ENCODE data around the gene CHRNA3. TPM values are rescaled to one million over a fixed set of nuclear protein-coding genes. Genes with fewer than 3 reads are reported as not detected.

CHRNA3 gene
- 0.20 to 1.3 TPM (median 0.69 TPM) in 5 replicates for total RNA-seq (2022; extraction: Qiagen RNA extraction; ENCODE audit: low read depth)

DNA sequence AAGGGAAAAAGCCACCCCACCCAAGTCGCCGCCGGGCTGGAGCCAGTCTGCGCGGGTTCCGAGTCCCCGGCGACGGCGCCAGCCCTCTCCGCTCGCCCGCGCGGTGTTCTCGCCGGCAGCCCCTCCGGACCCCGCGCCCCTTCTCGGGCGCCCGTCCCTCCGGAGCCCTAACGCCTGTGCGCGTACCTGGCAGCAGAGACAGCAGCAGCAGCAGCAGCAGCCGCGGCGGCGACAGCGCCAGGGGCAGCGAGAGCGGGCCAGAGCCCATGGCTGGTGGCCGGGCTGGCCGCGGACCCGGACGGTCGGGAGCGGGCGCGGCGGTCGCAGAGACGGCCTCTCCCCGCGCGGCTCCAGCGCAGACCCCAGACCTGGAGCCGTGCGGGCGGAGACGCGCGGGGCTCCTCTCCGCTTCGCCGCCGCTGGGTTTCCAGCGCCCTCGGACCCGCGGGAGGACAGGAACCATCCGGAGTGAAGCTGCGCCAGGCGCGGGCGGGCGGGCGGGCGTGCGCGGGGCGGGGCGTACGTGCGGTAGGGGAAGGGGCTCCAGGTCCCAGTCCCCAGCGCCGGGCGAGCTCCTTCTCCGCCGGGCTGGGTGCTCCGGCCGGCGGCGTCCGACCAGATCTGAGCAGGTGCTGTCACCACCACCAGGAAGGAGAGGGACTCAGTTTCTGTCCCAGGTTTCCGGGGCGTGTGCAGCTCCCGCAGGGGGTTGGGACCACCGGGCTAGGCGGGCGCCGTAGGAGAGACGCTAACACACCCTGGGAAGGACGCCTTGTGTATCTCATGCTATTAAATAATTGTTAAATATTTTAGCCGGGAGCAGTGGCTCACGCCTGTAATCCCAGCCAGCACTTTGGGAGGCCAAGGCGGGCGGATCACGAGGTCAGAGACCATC lies at the start of gene CHRNA3:
TSS of gene CHRNA3 (minus strand) at position 470 of the 895 bp plus-strand sequence. CDS start at position 268, 202 bp downstream.

DNA sequence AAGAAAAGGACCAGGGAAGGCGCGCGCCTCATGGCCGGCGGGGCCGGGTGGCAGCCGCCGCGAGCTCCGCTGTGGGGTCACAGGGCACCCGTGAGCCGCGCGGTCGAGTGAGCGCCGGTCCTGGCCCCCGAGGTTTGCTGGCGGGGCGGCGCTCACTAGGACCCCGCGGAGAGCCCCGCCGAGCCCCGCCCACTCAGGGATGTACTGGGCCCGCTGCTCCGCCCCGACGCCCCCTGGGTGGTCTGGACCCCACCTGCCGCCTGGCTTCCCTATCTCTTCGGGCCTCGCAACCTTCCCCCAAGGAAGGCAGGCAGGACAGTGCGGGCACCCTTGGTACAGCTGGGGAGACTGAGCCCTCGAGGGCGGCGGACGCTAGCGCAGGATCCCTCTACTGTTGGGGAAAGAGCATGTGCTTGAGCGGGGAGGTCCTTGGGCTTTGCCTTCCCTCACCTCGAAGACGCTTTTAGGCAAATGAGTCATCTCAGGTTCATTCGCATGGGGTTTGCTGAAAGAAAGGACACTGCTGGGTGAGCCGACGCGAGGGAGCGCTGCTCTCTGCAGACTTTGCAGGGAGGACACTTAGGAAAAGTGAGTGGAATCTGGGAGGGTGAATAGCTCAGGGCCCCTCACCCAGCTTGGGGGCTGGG lies 20.4 kb upstream of the CHRNA3 start, which contains the start of gene CHRNB4:
TSS of gene CHRNB4 (minus strand) at position 109 of the 647 bp plus-strand sequence. CDS start at position 32, 77 bp downstream.

DNA sequence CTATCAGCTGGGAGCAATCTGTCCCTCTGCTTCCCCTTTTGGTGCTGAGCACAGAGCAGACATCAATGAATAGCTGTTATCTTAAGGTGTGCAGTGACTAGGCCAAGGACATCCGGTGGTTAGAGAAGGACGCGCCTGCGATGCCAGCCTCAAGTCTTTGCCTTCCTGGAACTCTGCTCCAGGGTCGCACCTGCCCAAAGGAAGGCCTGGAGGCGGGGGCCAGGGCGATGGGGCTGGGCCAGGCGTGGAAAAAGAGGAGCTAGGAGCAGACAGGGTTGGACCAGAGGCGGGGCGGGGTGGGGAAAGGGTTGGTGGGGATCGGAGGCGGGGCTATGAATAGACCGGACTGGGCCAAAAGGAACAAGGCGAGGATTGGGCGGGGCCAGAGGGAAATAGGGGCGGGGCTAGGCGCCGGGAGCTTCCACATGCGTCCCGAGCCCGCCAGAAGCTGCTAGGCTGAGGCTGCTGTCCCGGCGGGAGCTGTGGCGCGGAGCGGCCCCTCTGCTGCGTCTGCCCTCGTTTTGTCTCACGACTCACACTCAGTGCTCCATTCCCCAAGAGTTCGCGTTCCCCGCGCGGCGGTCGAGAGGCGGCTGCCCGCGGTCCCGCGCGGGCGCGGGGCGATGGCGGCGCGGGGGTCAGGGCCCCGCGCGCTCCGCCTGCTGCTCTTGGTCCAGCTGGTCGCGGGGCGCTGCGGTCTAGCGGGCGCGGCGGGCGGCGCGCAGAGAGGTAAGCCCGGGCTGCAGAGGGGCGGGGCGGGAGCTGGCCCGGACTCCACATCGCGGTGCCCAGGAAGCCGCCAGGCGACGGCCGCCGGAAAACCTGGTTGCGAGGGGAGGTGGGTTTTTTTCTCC lies 55.5 kb downstream of the CHRNA3 start, which contains the start of gene CHRNA5:
TSS of gene CHRNA5 (plus strand) at position 424 of the 854 bp plus-strand sequence. CDS start at position 624, 200 bp downstream.

Other genes with a start within 250 kb of the CHRNA3 start
- gene IREB2, start 182.8 kb downstream of the CHRNA3 start, total RNA-seq (2022; extraction: Qiagen RNA extraction; ENCODE audit: low read depth) = 25.9 to 53.4 TPM (median 43.9 TPM) in 5 replicates
- gene HYKK, start 113.4 kb downstream of the CHRNA3 start, total RNA-seq (2022; extraction: Qiagen RNA extraction; ENCODE audit: low read depth) = 5.5 to 7.4 TPM (median 6.3 TPM) in 5 replicates
- gene PSMA4, start 80.6 kb downstream of the CHRNA3 start, total RNA-seq (2022; extraction: Qiagen RNA extraction; ENCODE audit: low read depth) = 357 to 577 TPM (median 387 TPM) in 5 replicates
- gene CHRNA5, start 55.5 kb downstream of the CHRNA3 start, total RNA-seq (2022; extraction: Qiagen RNA extraction; ENCODE audit: low read depth) = 24.3 to 36.9 TPM (median 32.6 TPM) in 5 replicates
- gene CHRNB4, start 20.2 kb upstream of the CHRNA3 start, total RNA-seq (2022; extraction: Qiagen RNA extraction; ENCODE audit: low read depth) = 0.39 to 1.8 TPM (median 0.80 TPM) in 5 replicates
- gene ADAMTS7, start 190.5 kb upstream of the CHRNA3 start, total RNA-seq (2022; extraction: Qiagen RNA extraction; ENCODE audit: low read depth) = 3.0 to 9.7 TPM (median 7.5 TPM) in 5 replicates